GM23338 (cell line): ENCODE data around the gene EIF4G3. TPM values are rescaled to one million over a fixed set of nuclear protein-coding genes. Genes with fewer than 3 reads are reported as not detected.

Experiments
- ATAC-seq: fragments of 200-7000 bp; cut with Tn5 transposase; 3 replicates; pipeline ENCODE4 v1.9.1; 2020
- DNase-seq: peaks from one replicate; pipeline ENCODE4 v3.0.0-alpha.2; 2015; ENCODE audit warnings: low spot score
- H2AFZ ChIP-seq: fragments of 200-600 bp; sonication (generic); 2 replicates; pipeline ENCODE4 v1.8.0; 2016; ENCODE audit warnings: antibody characterized with exemption, mild to moderate bottlenecking, moderate library complexity
- H3F3A ChIP-seq: fragments of 200-600 bp; sonication (generic); replicated peaks from 2 replicates; pipeline ENCODE4 v1.8.0; 2017; ENCODE audit warnings: antibody characterized with exemption, mixed run types, low read depth
- H3K27ac ChIP-seq: fragments of 200-600 bp; sonication (generic); 2 replicates; pipeline ENCODE4 v1.6.1; 2016; ENCODE audit warnings: low read depth
- H3K27me3 ChIP-seq: fragments of 200-600 bp; sonication (generic); 2 replicates; pipeline ENCODE4 v1.8.0; 2016; ENCODE audit warnings: mild to moderate bottlenecking, mixed run types, moderate library complexity; ENCODE audit not compliant: insufficient read depth
- H3K36me3 ChIP-seq: fragments of 200-600 bp; sonication (generic); 2 replicates; pipeline ENCODE4 v1.8.0; 2016; ENCODE audit warnings: mild to moderate bottlenecking; ENCODE audit not compliant: insufficient read depth
- H3K4me1 ChIP-seq: fragments of 200-600 bp; sonication (generic); 2 replicates; pipeline ENCODE4 v1.8.0; 2016; ENCODE audit warnings: mild to moderate bottlenecking, moderate library complexity; ENCODE audit not compliant: insufficient read depth
- H3K4me2 ChIP-seq: fragments of 200-600 bp; sonication (generic); 2 replicates; pipeline ENCODE4 v1.7.1; 2017; ENCODE audit warnings: mixed run types
- H3K4me3 ChIP-seq: fragments of 200-600 bp; sonication (generic); 2 replicates; pipeline ENCODE4 v1.6.1; 2016; ENCODE audit warnings: mixed run types
- H3K79me2 ChIP-seq: fragments of 200-600 bp; sonication (generic); replicated peaks from 2 replicates; pipeline ENCODE4 v1.8.0; 2017; ENCODE audit warnings: mild to moderate bottlenecking; ENCODE audit not compliant: insufficient read depth
- H3K9me2 ChIP-seq: fragments of 200-600 bp; sonication (generic); 2 replicates; pipeline ENCODE4 v1.8.0; 2017; ENCODE audit not compliant: insufficient read depth
- H4K20me1 ChIP-seq: fragments of 200-600 bp; sonication (generic); replicated peaks from 2 replicates; pipeline ENCODE4 v1.8.0; 2017; ENCODE audit warnings: mild to moderate bottlenecking; ENCODE audit not compliant: insufficient read depth
- H3K27ac Mint-ChIP-seq: 2 replicates; pipeline ENCODE4 v1.8.0; 2020; ENCODE audit warnings: inconsistent platforms, mild to moderate bottlenecking, moderate library complexity, mixed read lengths
- H3K27me3 Mint-ChIP-seq: 3 replicates; pipeline ENCODE4 v1.8.0; 2022; ENCODE audit warnings: low read depth, mild to moderate bottlenecking, moderate library complexity, mixed read lengths, inconsistent platforms; ENCODE audit not compliant: insufficient read depth, poor library complexity
- H3K36me3 Mint-ChIP-seq: 3 replicates; pipeline ENCODE4 v1.8.0; 2021; ENCODE audit warnings: low read depth, mild to moderate bottlenecking, inconsistent platforms, moderate library complexity, mixed read lengths
- H3K4me1 Mint-ChIP-seq: 3 replicates; pipeline ENCODE4 v1.8.0; 2020; ENCODE audit warnings: mild to moderate bottlenecking, inconsistent platforms, mixed read lengths
- H3K4me3 Mint-ChIP-seq: 3 replicates; pipeline ENCODE4 v1.8.0; 2021; ENCODE audit warnings: moderate library complexity, mild to moderate bottlenecking, inconsistent platforms, mixed read lengths
- H3K9me3 Mint-ChIP-seq: 3 replicates; pipeline ENCODE4 v1.8.0; 2020; ENCODE audit warnings: moderate library complexity, mild to moderate bottlenecking, inconsistent platforms, mixed read lengths
- CREB1 ChIP-seq: fragments of 250-450 bp; sonication (Bioruptor Pico); IDR thresholded peaks from 2 replicates; pipeline ENCODE4 v1.5.0; 2020; ENCODE audit warnings: low read depth, mild to moderate bottlenecking, moderate library complexity
- CTCF ChIP-seq, 2 experiments: fragments of 200-600 bp in 1 of 2; sonication (generic) in 1 of 2; conservative IDR thresholded peaks; 2 replicates each; pipeline versions ENCODE4 v1.5.1 to v1.6.1; 2016 to 2017; ENCODE audit warnings: antibody characterized with exemption in 2 of 2, low read depth in 2 of 2, mild to moderate bottlenecking in 2 of 2, moderate library complexity in 1 of 2
- ETS1 ChIP-seq: IDR thresholded peaks from 2 replicates; pipeline ENCODE4 v1.6.1; 2016; ENCODE audit warnings: antibody characterized with exemption
- EZH2 ChIP-seq: fragments of 200-600 bp; sonication (generic); IDR thresholded peaks from one replicate; pipeline ENCODE4 v1.8.0; 2017; ENCODE audit warnings: antibody characterized with exemption, mild to moderate bottlenecking, low read depth; ENCODE audit not compliant: unreplicated experiment
- EZH2phosphoT487 ChIP-seq: fragments of 200-600 bp; sonication (generic); IDR thresholded peaks from one replicate; pipeline ENCODE4 v1.8.1; 2018; ENCODE audit warnings: antibody characterized with exemption; ENCODE audit not compliant: unreplicated experiment
- JUNB ChIP-seq: IDR thresholded peaks from one replicate; pipeline ENCODE4 v1.6.1; 2016; ENCODE audit warnings: antibody characterized with exemption; ENCODE audit not compliant: unreplicated experiment
- NANOG ChIP-seq: IDR thresholded peaks from 2 replicates; pipeline ENCODE4 v1.6.1; 2016; ENCODE audit warnings: antibody characterized with exemption, borderline replicate concordance
- POLR2AphosphoS5 ChIP-seq: IDR thresholded peaks from 2 replicates; pipeline ENCODE4 v1.6.1; 2016; ENCODE audit warnings: antibody characterized with exemption, low read depth
- REST ChIP-seq: IDR thresholded peaks from one replicate; pipeline ENCODE4 v1.6.1; 2018; ENCODE audit warnings: antibody characterized with exemption; ENCODE audit not compliant: unreplicated experiment
- STAT1 ChIP-seq: IDR thresholded peaks from one replicate; pipeline ENCODE4 v1.6.1; 2016; ENCODE audit warnings: antibody characterized with exemption; ENCODE audit not compliant: unreplicated experiment
- ZNF114 ChIP-seq: fragments of 250-450 bp; sonication (Bioruptor Pico); IDR thresholded peaks from 2 replicates; pipeline ENCODE4 v1.5.0; 2020; ENCODE audit warnings: mild to moderate bottlenecking, moderate library complexity
- ZNF331 ChIP-seq: fragments of 250-450 bp; sonication (Bioruptor Pico); IDR thresholded peaks from 2 replicates; pipeline ENCODE4 v1.5.0; 2020; ENCODE audit warnings: low read depth, mild to moderate bottlenecking, moderate library complexity
- ZNF462 ChIP-seq: fragments of 250-450 bp; sonication (Bioruptor Pico); IDR thresholded peaks from 2 replicates; pipeline ENCODE4 v1.5.0; 2020; ENCODE audit warnings: mild to moderate bottlenecking, moderate library complexity
- polyA plus RNA-seq: library from polyadenylated mRNA; unstranded; fragments of >200 nt; fragmentation: Nextera tagmentation; extraction: Ambion mirVana; gene quantifications from 2 replicates; pipeline ENCODE4 v1.2.1, GENCODE V29; 2016
- total RNA-seq: library from RNA; depleted of rRNA; stranded (reverse); fragments of >200 nt; shearing (Covaris generic); gene quantifications from 2 replicates; pipeline ENCODE4 v1.2.3, GENCODE V29; 2014

EIF4G3 gene
- total and polyA plus RNA-seq, 2 experiments from 2014 or later: 37.9 to 68.1 TPM

GRCh38 chr1:20958430-20958829 lies 218.3 kb downstream of the EIF4G3 start:
- no peaks in the 10 kb centered on the region for H3K27me3 ChIP-seq
- no peak for DNase-seq
- ATAC-seq: no peak
- Mint-ChIP-seq H3K27me3 (no peaks in the 10 kb centered on the region), H3K27ac (no peak overlapping the region), H3K9me3 (no peaks in the 10 kb centered on the region), H3K4me1 (peaks cover 11% of the 10 kb centered on the region; the same call in 2 of the 3 replicates), H3K4me3 (no peak overlapping the region), H3K36me3 (no peaks in the 10 kb centered on the region; the same call in 2 of the 3 replicates)
- no peak overlapping the region for H3K4me3 ChIP-seq
- H3K36me3 ChIP-seq: no peaks in the 10 kb centered on the region
- peaks cover 11% of the 10 kb centered on the region; the same call in 1 of the 2 replicates for H3K79me2 ChIP-seq
- no peak overlapping the region for H3K27ac ChIP-seq
- no peak overlapping the region for H2AFZ ChIP-seq
- TF ChIP-seq ETS1: no peak
- TF ChIP-seq ZNF114 (CRISPR knock-in tag): no peak
- no peak for TF ChIP-seq REST
- no peak for TF ChIP-seq CREB1 (CRISPR knock-in tag)
- no peak for TF ChIP-seq POLR2AphosphoS5
- no peak for TF ChIP-seq STAT1
- TF ChIP-seq CTCF (conservative IDR thresholded peaks at IDR 0.05; ENCODE audit: low read depth in 2 of 2): no peak
- no peak for TF ChIP-seq EZH2phosphoT487
- TF ChIP-seq JUNB: no peak
- no peak for TF ChIP-seq NANOG
- no peak for TF ChIP-seq EZH2
- no peak for TF ChIP-seq ZNF462
- TF ChIP-seq ZNF331: no peak
- no peaks in the 10 kb centered on the region for H3K9me2 ChIP-seq
- no peaks in the 10 kb centered on the region for H4K20me1 ChIP-seq
- H3K4me2 ChIP-seq: no peak overlapping the region
- H3K4me1 ChIP-seq: peaks cover 4% of the 10 kb centered on the region; the same call in 1 of the 2 replicates
- H3F3A ChIP-seq: no peaks in the 10 kb centered on the region
